Endothelial cell of umbilical vein (primary cell): Measurements from ENCODE around the gene TPRX2. TPM values are rescaled to one million over a fixed set of nuclear protein-coding genes. Genes with fewer than 3 reads are reported as not detected.

Source experiments
- BruUV-seq: library from RNA; stranded (reverse); fragments of 400-500 nt; replicated peaks from 2 replicates; lab custom pipeline; 2021; lab: Mats Ljungman, UMichigan
- CTCF ChIA-PET: fragments of 300-600, 350-600 bp; sonication (Branson Sonifier 250); formaldehyde crosslinking; loops from one replicate; lab custom pipeline; 2021; ENCODE audit warnings: antibody characterized with exemption, inconsistent platforms; lab: Charles Lee
- POLR2A ChIA-PET: fragments of 300-600, 350-600 bp; sonication (Branson Sonifier 250); formaldehyde crosslinking; loops from one replicate; lab custom pipeline; 2021; ENCODE audit warnings: antibody characterized with exemption, inconsistent platforms; lab: Charles Lee
- DNase-seq: peaks from one replicate; pipeline ENCODE4 v3.0.0-alpha.2; 2011; ENCODE audit warnings: low read depth, low spot score
- FAIRE-seq: peaks from 2 replicates; lab custom pipeline; 2011; peaks lifted over from hg19 to GRCh38; lab: Jason Lieb, UNC
- H2AFZ ChIP-seq: 2 replicates; pipeline ENCODE4 v1.6.0; 2012; ENCODE audit warnings: low read depth, low read length, control low read depth, inconsistent platforms
- H3K27ac ChIP-seq: 2 replicates; pipeline ENCODE4 v1.5.1; 2011; ENCODE audit warnings: low read depth, mild to moderate bottlenecking, control low read depth, low read length, moderate library complexity; ENCODE audit not compliant: insufficient read depth
- H3K27me3 ChIP-seq, 2 experiments: 2 replicates each; pipeline versions ENCODE4 v1.6.0 to v1.6.1; 2011; ENCODE audit warnings: low read length in 2 of 2, mixed read lengths in 1 of 2; ENCODE audit not compliant: control insufficient read depth in 2 of 2, insufficient read depth in 2 of 2
- H3K36me3 ChIP-seq, 2 experiments: 2 replicates in 1 of 2; 3 replicates in 1 of 2; pipeline ENCODE4 v1.5.1; 2011; ENCODE audit warnings: low read length in 2 of 2, mild to moderate bottlenecking in 1 of 2, moderate library complexity in 1 of 2; ENCODE audit not compliant: control insufficient read depth in 2 of 2, insufficient read depth in 2 of 2; ENCODE audit errors: extremely low read depth in 1 of 2
- H3K4me1 ChIP-seq: 3 replicates; pipeline ENCODE4 v1.5.1; 2011; ENCODE audit warnings: mild to moderate bottlenecking, low read length; ENCODE audit not compliant: control insufficient read depth, insufficient read depth; ENCODE audit errors: extremely low read depth
- H3K4me2 ChIP-seq: 2 replicates; pipeline ENCODE4 v1.6.1; 2011; ENCODE audit warnings: low read length, control low read depth, mixed read lengths; ENCODE audit not compliant: insufficient read depth
- H3K4me3 ChIP-seq, 3 experiments: fragments of 200-600 bp in 1 of 3; sonication (generic), shearing (Covaris generic) in 1 of 3; replicated peaks in 1 of 3; 2 replicates each; pipeline ENCODE4 v1.5.1; 2011 to 2016; ENCODE audit warnings: control low read depth in 3 of 3, low read length in 3 of 3, mild to moderate bottlenecking in 2 of 3, inconsistent platforms in 1 of 3, low read depth in 1 of 3, moderate library complexity in 1 of 3; ENCODE audit not compliant: insufficient read depth in 1 of 3
- H3K79me2 ChIP-seq: 2 replicates; pipeline ENCODE4 v1.6.0; 2012; ENCODE audit warnings: low read length, inconsistent platforms; ENCODE audit not compliant: control insufficient read depth, insufficient read depth
- H3K9ac ChIP-seq: replicated peaks from 2 replicates; pipeline ENCODE3; 2011; ENCODE audit warnings: low read length, control low read depth; ENCODE audit not compliant: insufficient read depth; ENCODE audit errors: extremely low read depth
- H3K9me1 ChIP-seq: replicated peaks from 3 replicates; pipeline ENCODE4 v1.6.0; 2011; ENCODE audit warnings: mild to moderate bottlenecking, low read length; ENCODE audit not compliant: control insufficient read depth, insufficient read depth; ENCODE audit errors: extremely low read depth
- H3K9me3 ChIP-seq: replicated peaks from 2 replicates; pipeline ENCODE4 v1.5.1; 2012; ENCODE audit warnings: low read length, inconsistent platforms; ENCODE audit not compliant: control insufficient read depth, insufficient read depth
- H4K20me1 ChIP-seq: replicated peaks from 2 replicates; pipeline ENCODE3; 2011; ENCODE audit warnings: mild to moderate bottlenecking, low read length; ENCODE audit not compliant: control insufficient read depth, insufficient read depth; ENCODE audit errors: extremely low read depth
- EZH2 ChIP-seq: IDR thresholded peaks from 2 replicates; pipeline ENCODE4 v1.6.1; 2012; ENCODE audit warnings: borderline replicate concordance, low read depth, mild to moderate bottlenecking, moderate library complexity, low read length, inconsistent platforms; ENCODE audit not compliant: severe bottlenecking
- FOS ChIP-seq: IDR thresholded peaks from 2 replicates; pipeline ENCODE4 v1.6.1; 2011; ENCODE audit warnings: mild to moderate bottlenecking, low read length, moderate library complexity, borderline replicate concordance; ENCODE audit not compliant: insufficient read depth
- GATA2 ChIP-seq: IDR thresholded peaks from 2 replicates; pipeline ENCODE4 v1.7.0; 2011; ENCODE audit warnings: low read depth, mild to moderate bottlenecking, moderate library complexity, mixed read lengths, low read length; ENCODE audit not compliant: insufficient read length, insufficient read depth
- JUN ChIP-seq: IDR thresholded peaks from 2 replicates; pipeline ENCODE4 v1.6.1; 2011; ENCODE audit warnings: borderline replicate concordance, low read depth; ENCODE audit not compliant: insufficient read length, insufficient read depth
- MYC ChIP-seq: IDR thresholded peaks from one replicate; pipeline ENCODE4 v1.6.1; 2011; ENCODE audit warnings: mild to moderate bottlenecking, low read depth, low read length
- POLR2A ChIP-seq: IDR thresholded peaks from 2 replicates; pipeline ENCODE4 v1.6.1; 2012; ENCODE audit warnings: low read depth, mild to moderate bottlenecking, control low read depth, low read length
- POLR2AphosphoS5 ChIP-seq: IDR thresholded peaks from 2 replicates; pipeline ENCODE4 v1.6.1; 2012; ENCODE audit warnings: low read depth, mild to moderate bottlenecking, control low read depth, low read length, moderate library complexity; ENCODE audit not compliant: insufficient read depth
- dilution Hi-C: fragments of 300-500 bp; cut with MboI; formaldehyde crosslinking; loops from one replicate; pipeline ENCODE4 v1.15.0; 2019; ENCODE audit warnings: low sequenced_read_pairs; ENCODE audit not compliant: extremely low pct_ligation_motif_present
- intact Hi-C: fragments of 100-400 bp; cut with micrococcal nuclease; formaldehyde crosslinking; loops from one replicate; pipeline ENCODE4 v1.10.0; 2022
- polyA plus RNA-seq, 4 experiments: library from polyadenylated mRNA; depleted of rRNA in 3 of 4; stranded (reverse) in 3 of 4; unstranded in 1 of 4; fragments of >200 nt; gene quantifications; 2 replicates each; pipeline versions ENCODE4 v1.2.1 to v1.2.3, GENCODE V29; 2011 to 2012; ENCODE audit warnings: missing spikeins in 1 of 4
- total RNA-seq: library from RNA; stranded (reverse); gene quantifications from 2 replicates; pipeline ENCODE4 v1.2.3, GENCODE V29; 2021
- TF ChIP-seq, protein P1 (sequence below), 2 donors: IDR thresholded peaks; 1 replicate in 1 of 2; 2 replicates in 1 of 2; pipeline ENCODE4 v1.5.1; 2011; ENCODE audit warnings: low read length in 2 of 2, mild to moderate bottlenecking in 2 of 2, moderate library complexity in 2 of 2, control low read depth in 1 of 2, inconsistent platforms in 1 of 2, low read depth in 1 of 2; ENCODE audit not compliant: insufficient read depth in 1 of 2; ENCODE audit errors: extremely low read depth in 1 of 2
- TF ChIP-seq, protein P2 (sequence below): IDR thresholded peaks from 2 replicates; pipeline ENCODE4 v1.6.1; 2011; ENCODE audit not compliant: insufficient read depth, insufficient read length

Gene TPRX2
- total and polyA plus RNA-seq, 2 donors (not counting 3 experiments of a cell fraction or from before 2014, with no cell fraction given): not detected

DNA sequence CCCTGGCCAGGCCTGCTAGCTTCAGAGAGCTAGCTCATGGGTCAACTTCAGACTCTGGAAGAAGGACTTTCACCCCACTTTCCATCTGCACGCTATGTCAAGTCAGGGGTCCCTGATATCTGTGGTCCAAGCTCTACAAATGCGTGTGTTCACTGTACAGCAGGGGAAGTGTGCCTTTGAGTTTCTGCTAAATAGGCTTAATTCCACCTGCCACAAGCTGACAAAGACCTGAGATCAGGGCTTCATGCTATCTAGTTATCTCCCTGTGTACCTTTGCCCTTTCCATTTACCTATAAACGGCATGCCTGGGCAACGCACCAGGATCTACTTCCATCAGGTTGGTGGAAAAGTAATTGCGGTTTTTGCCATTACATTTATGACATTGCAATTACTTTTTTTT is 37.7 kb downstream of the TPRX2 start:
- dilution Hi-C loops: no loop called here

More for the DNA sequence above, 37.7 kb downstream of the TPRX2 start:
- H3K27ac ChIP-seq: no peak overlapping the region
- no peak overlapping the region for H3K4me3 ChIP-seq
- H3K79me2 ChIP-seq: no peaks in the 10 kb centered on the region
- CTCF ChIA-PET: interaction anchor here (1.0 kb wide), 1 partner anchor 151 kb away, joined by 3 read pairs; no protein-coding TSS in a partner anchor
- H3K27me3 ChIP-seq: no peaks in the 10 kb centered on the region
- no peak overlapping the region for H2AFZ ChIP-seq
- no peak overlapping the region for H3K9ac ChIP-seq
- intact Hi-C loops: no loop called here
- BruUV-seq: no TSS peak
- no peak overlapping the region for H3K4me2 ChIP-seq
- no peak for TF ChIP-seq MYC
- TF ChIP-seq FOS: no peak
- no peak for TF ChIP-seq EZH2
- TF ChIP-seq, protein P1, sequence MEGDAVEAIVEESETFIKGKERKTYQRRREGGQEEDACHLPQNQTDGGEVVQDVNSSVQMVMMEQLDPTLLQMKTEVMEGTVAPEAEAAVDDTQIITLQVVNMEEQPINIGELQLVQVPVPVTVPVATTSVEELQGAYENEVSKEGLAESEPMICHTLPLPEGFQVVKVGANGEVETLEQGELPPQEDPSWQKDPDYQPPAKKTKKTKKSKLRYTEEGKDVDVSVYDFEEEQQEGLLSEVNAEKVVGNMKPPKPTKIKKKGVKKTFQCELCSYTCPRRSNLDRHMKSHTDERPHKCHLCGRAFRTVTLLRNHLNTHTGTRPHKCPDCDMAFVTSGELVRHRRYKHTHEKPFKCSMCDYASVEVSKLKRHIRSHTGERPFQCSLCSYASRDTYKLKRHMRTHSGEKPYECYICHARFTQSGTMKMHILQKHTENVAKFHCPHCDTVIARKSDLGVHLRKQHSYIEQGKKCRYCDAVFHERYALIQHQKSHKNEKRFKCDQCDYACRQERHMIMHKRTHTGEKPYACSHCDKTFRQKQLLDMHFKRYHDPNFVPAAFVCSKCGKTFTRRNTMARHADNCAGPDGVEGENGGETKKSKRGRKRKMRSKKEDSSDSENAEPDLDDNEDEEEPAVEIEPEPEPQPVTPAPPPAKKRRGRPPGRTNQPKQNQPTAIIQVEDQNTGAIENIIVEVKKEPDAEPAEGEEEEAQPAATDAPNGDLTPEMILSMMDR (IDR thresholded peaks at IDR 0.05; ENCODE audit: extremely low read depth in 1 of 2, insufficient read depth in 1 of 2, low read depth in 1 of 2, low read length in 2 of 2): no peak
- TF ChIP-seq, protein P2, sequence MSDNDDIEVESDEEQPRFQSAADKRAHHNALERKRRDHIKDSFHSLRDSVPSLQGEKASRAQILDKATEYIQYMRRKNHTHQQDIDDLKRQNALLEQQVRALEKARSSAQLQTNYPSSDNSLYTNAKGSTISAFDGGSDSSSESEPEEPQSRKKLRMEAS: no peak
- no peak for TF ChIP-seq POLR2AphosphoS5
- no peak for TF ChIP-seq POLR2A
- no peak for TF ChIP-seq GATA2
- no peak for TF ChIP-seq JUN
- POLR2A ChIA-PET: interaction anchor here (0.6 kb wide), 1 partner anchor 22 kb away, joined by 8 read pairs; no protein-coding TSS in a partner anchor
- H3K4me1 ChIP-seq: no peaks in the 10 kb centered on the region
- no peaks in the 10 kb centered on the region for H3K9me1 ChIP-seq
- DNase-seq: no peak
- FAIRE-seq: no peak
- no peaks in the 10 kb centered on the region for H4K20me1 ChIP-seq
- H3K36me3 ChIP-seq: no peaks in the 10 kb centered on the region
- no peaks in the 10 kb centered on the region for H3K9me3 ChIP-seq
